Neural cell (in vitro differentiated cells): Measurements from ENCODE around the gene C11orf91. TPM values are rescaled to one million over a fixed set of nuclear protein-coding genes. Genes with fewer than 3 reads are reported as not detected.

Experiments used
- H2AFZ ChIP-seq: fragments of 200-600, 300-800 bp; sonication (generic), shearing (Covaris generic); 2 replicates; pipeline ENCODE4 v1.6.0; 2014; ENCODE audit warnings: low read depth, mild to moderate bottlenecking, antibody characterized with exemption, low read length, moderate library complexity
- H3F3A ChIP-seq: fragments of 200-600 bp; shearing (Covaris generic); 2 replicates; pipeline ENCODE4 v1.6.1; 2016; ENCODE audit warnings: mild to moderate bottlenecking, moderate library complexity, mixed read lengths, antibody characterized with exemption, low read length; ENCODE audit not compliant: insufficient read depth, poor library complexity, severe bottlenecking
- H3K27ac ChIP-seq: fragments of 200-600, 300-800 bp; sonication (generic), shearing (Covaris generic); 2 replicates; pipeline ENCODE4 v1.5.1; 2014; ENCODE audit warnings: mild to moderate bottlenecking, low read length, moderate library complexity
- H3K27me3 ChIP-seq: fragments of 300-800, 200-600 bp; sonication (generic), shearing (Covaris generic); 2 replicates; pipeline ENCODE4 v1.6.0; 2014; ENCODE audit warnings: mild to moderate bottlenecking, low read depth, low read length, moderate library complexity; ENCODE audit not compliant: insufficient read depth
- H3K36me3 ChIP-seq: fragments of 300-800, 200-600 bp; sonication (generic), shearing (Covaris generic); 2 replicates; pipeline ENCODE4 v1.5.1; 2014; ENCODE audit warnings: mild to moderate bottlenecking, antibody characterized with exemption, low read length, moderate library complexity; ENCODE audit not compliant: insufficient read depth
- H3K4me2 ChIP-seq: fragments of 300-800, 200-600 bp; sonication (generic), shearing (Covaris generic); 2 replicates; pipeline ENCODE4 v1.6.0; 2014; ENCODE audit warnings: mild to moderate bottlenecking, low read length
- H3K4me3 ChIP-seq: fragments of 300-800, 200-600 bp; sonication (generic), shearing (Covaris generic); 2 replicates; pipeline ENCODE4 v1.5.1; 2014; ENCODE audit warnings: mild to moderate bottlenecking, low read length, moderate library complexity
- H3K79me2 ChIP-seq: fragments of 200-600 bp; shearing (Covaris generic); replicated peaks from 2 replicates; pipeline ENCODE4 v1.6.0; 2014; ENCODE audit warnings: mild to moderate bottlenecking, low read length, moderate library complexity; ENCODE audit not compliant: insufficient read depth
- H3K9ac ChIP-seq: fragments of 300-800, 200-600 bp; sonication (generic), shearing (Covaris generic); 2 replicates; pipeline ENCODE4 v1.6.1; 2016; ENCODE audit warnings: mild to moderate bottlenecking, low read length, mixed read lengths
- H3K9me2 ChIP-seq: fragments of 200-600 bp; shearing (Covaris generic); 2 replicates; pipeline ENCODE4 v1.6.1; 2016; ENCODE audit warnings: mild to moderate bottlenecking, low read length, mixed read lengths; ENCODE audit not compliant: insufficient read depth
- H3K9me3 ChIP-seq: fragments of 200-600, 300-800 bp; sonication (generic), shearing (Covaris generic); 2 replicates; pipeline ENCODE4 v1.6.1; 2016; ENCODE audit warnings: mild to moderate bottlenecking, mixed run types, low read length, moderate library complexity, mixed read lengths
- H4K20me1 ChIP-seq: fragments of 200-600 bp; shearing (Covaris generic); 2 replicates; pipeline ENCODE4 v1.6.1; 2016; ENCODE audit warnings: mild to moderate bottlenecking, mixed run types; ENCODE audit not compliant: insufficient read depth
- CTCF ChIP-seq: fragments of 450-650 bp; IDR thresholded peaks from 2 replicates; pipeline ENCODE4 v1.5.1; 2014; ENCODE audit warnings: antibody characterized with exemption, mild to moderate bottlenecking, moderate library complexity; ENCODE audit not compliant: poor library complexity, severe bottlenecking
- EP300 ChIP-seq: fragments of 450-650 bp; conservative IDR thresholded peaks from 2 replicates; pipeline ENCODE4 v1.6.1; 2014; ENCODE audit warnings: antibody characterized with exemption, mild to moderate bottlenecking, moderate library complexity; ENCODE audit not compliant: poor library complexity, severe bottlenecking
- EZH2 ChIP-seq: fragments of 200-600, 300-800 bp; shearing (Covaris generic), sonication (generic); IDR thresholded peaks from 2 replicates; pipeline ENCODE4 v1.6.1; 2014; ENCODE audit warnings: antibody characterized with exemption, low read length, borderline replicate concordance, mild to moderate bottlenecking; ENCODE audit not compliant: insufficient read depth, poor library complexity, severe bottlenecking
- MXI1 ChIP-seq: fragments of 450-650 bp; conservative IDR thresholded peaks from 2 replicates; pipeline ENCODE4 v1.6.1; 2014; ENCODE audit warnings: antibody characterized with exemption, mild to moderate bottlenecking; ENCODE audit not compliant: poor library complexity, severe bottlenecking
- POLR2AphosphoS5 ChIP-seq: IDR thresholded peaks from 2 replicates; pipeline ENCODE4 v1.6.1; 2012
- RAD21 ChIP-seq: fragments of 450-650 bp; conservative IDR thresholded peaks from 2 replicates; pipeline ENCODE4 v1.6.1; 2014; ENCODE audit warnings: antibody characterized with exemption, mild to moderate bottlenecking, moderate library complexity
- REST ChIP-seq: IDR thresholded peaks from 2 replicates; pipeline ENCODE4 v1.6.1; 2012; ENCODE audit warnings: borderline replicate concordance
- SMC3 ChIP-seq: fragments of 450-650 bp; conservative IDR thresholded peaks from 2 replicates; pipeline ENCODE4 v1.6.1; 2014; ENCODE audit warnings: antibody characterized with exemption, mild to moderate bottlenecking, moderate library complexity; ENCODE audit not compliant: poor library complexity
- TAF1 ChIP-seq: IDR thresholded peaks from 2 replicates; pipeline ENCODE4 v1.6.1; 2012; ENCODE audit warnings: low read depth
- polyA plus RNA-seq: library from polyadenylated mRNA; depleted of rRNA; stranded (reverse); fragments of >200 nt; gene quantifications from 2 replicates; pipeline ENCODE4 v1.2.3, GENCODE V29; 2014

The C11orf91 gene
- polyA plus RNA-seq, 1 donor from 2014 or later = not detected

- H2AFZ ChIP-seq = no peak overlapping the region
Observed at GRCh38 chr11:33743291-33743690, 42.7 kb upstream of the C11orf91 start.

GRCh38 chr11:33742249-33742851 is 41.7 kb upstream of the C11orf91 start:
- no peak overlapping the region for H2AFZ ChIP-seq
- TF ChIP-seq EZH2 (no peak), EP300 (no peak), CTCF (peak; percentile 66), RAD21 (peak; percentile 65), SMC3 (peak; percentile 62)

More at GRCh38 chr11:33743291-33743690, 42.7 kb upstream of the C11orf91 start:
- no peaks in the 10 kb centered on the region for H3F3A ChIP-seq
- H4K20me1 ChIP-seq = no peaks in the 10 kb centered on the region
- H3K27ac ChIP-seq = no peak overlapping the region
- H3K36me3 ChIP-seq = peaks cover 10% of the 10 kb centered on the region
- H3K79me2 ChIP-seq = no peaks in the 10 kb centered on the region
- H3K27me3 ChIP-seq = no peaks in the 10 kb centered on the region
- no peak overlapping the region for H3K4me2 ChIP-seq
- H3K9me2 ChIP-seq = no peaks in the 10 kb centered on the region
- no peak overlapping the region for H3K9ac ChIP-seq
- no peaks in the 10 kb centered on the region for H3K9me3 ChIP-seq
- TF ChIP-seq REST = no peak
- TF ChIP-seq MXI1 = no peak
- TF ChIP-seq POLR2AphosphoS5 = no peak
- TF ChIP-seq EZH2 = no peak
- TF ChIP-seq TAF1 = no peak
- no peak for TF ChIP-seq EP300
- TF ChIP-seq RAD21 = no peak
- TF ChIP-seq SMC3 = no peak
- no peak for TF ChIP-seq CTCF
- no peak overlapping the region for H3K4me3 ChIP-seq

More at GRCh38 chr11:33742249-33742851, 41.7 kb upstream of the C11orf91 start:
- Histone ChIP-seq H3K4me2 (no peak overlapping the region), H3K9me2 (no peaks in the 10 kb centered on the region), H3K9ac (no peak overlapping the region), H3K36me3 (peaks cover 10% of the 10 kb centered on the region), H3K79me2 (no peaks in the 10 kb centered on the region), H3K27me3 (no peaks in the 10 kb centered on the region), H3K9me3 (no peaks in the 10 kb centered on the region), H3F3A (no peaks in the 10 kb centered on the region), H3K4me3 (no peak overlapping the region), H3K27ac (no peak overlapping the region), H4K20me1 (no peaks in the 10 kb centered on the region)
